ENCODE measurements around the gene ABI3BP. TPM values are rescaled to one million over a fixed set of nuclear protein-coding genes. Genes with fewer than 3 reads are reported as not detected.

ABI3BP gene
- total RNA-seq, 2 experiments from 2014 or later = not detected

DNA sequence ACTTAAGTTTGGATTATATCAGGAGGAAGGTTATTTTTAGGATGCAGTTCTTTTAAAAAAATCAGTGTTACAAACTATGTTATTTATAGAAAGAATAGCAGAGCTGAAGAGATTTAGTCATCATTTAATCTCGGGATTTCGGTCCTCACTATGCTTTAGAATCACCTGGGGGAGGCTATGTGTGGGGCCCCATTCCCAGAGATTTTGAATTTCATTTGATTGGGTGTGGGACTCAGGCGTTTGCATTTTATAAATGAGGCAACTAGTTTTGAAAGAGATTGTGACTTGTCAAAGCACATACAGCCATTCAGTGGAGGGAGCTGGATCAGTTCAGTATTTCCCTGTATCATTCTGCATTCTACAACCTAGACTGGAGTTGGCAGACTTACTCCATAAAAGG, 247.1 kb downstream of the ABI3BP start:
- H3K4me3 ChIP-seq (ENCODE audit: low read length) = no peak overlapping the region
- POLR2A ChIA-PET = no interaction called here
- H3K36me3 Mint-ChIP-seq (ENCODE audit: low read depth) = peaks cover 88% of the 10 kb centered on the region
- TF ChIP-seq, protein P1, sequence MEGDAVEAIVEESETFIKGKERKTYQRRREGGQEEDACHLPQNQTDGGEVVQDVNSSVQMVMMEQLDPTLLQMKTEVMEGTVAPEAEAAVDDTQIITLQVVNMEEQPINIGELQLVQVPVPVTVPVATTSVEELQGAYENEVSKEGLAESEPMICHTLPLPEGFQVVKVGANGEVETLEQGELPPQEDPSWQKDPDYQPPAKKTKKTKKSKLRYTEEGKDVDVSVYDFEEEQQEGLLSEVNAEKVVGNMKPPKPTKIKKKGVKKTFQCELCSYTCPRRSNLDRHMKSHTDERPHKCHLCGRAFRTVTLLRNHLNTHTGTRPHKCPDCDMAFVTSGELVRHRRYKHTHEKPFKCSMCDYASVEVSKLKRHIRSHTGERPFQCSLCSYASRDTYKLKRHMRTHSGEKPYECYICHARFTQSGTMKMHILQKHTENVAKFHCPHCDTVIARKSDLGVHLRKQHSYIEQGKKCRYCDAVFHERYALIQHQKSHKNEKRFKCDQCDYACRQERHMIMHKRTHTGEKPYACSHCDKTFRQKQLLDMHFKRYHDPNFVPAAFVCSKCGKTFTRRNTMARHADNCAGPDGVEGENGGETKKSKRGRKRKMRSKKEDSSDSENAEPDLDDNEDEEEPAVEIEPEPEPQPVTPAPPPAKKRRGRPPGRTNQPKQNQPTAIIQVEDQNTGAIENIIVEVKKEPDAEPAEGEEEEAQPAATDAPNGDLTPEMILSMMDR (IDR thresholded peaks at IDR 0.05) = no peak
- DNase-seq (no peak), ATAC-seq (ENCODE audit: poor library complexity) (no peak)
- H3K27ac Mint-ChIP-seq = no peak overlapping the region
- H3K4me1 Mint-ChIP-seq (ENCODE audit: low read depth) = no peaks in the 10 kb centered on the region
- no peaks in the 10 kb centered on the region for H3K4me1 ChIP-seq (ENCODE audit: insufficient read depth, low read length)
- intact Hi-C loops (cut with DNase I, micrococcal nuclease) = loop anchor here in 1 of 2 experiments (10.0 kb wide), 1 partner anchor 629 kb away; no protein-coding TSS in a partner anchor
- H3K27me3 Mint-ChIP-seq = no peaks in the 10 kb centered on the region
- CTCF ChIA-PET = no interaction called here
- H3K27me3 ChIP-seq (ENCODE audit: control insufficient read depth in 1 of 2, insufficient read depth in 2 of 2, low read length in 2 of 2) = no peaks in the 10 kb centered on the region
- H3K4me3 Mint-ChIP-seq = no peak overlapping the region
- no peak overlapping the region for H3K27ac ChIP-seq (ENCODE audit: low read depth in 1 of 2, low read length in 2 of 2)
- no peaks in the 10 kb centered on the region for H3K9me3 Mint-ChIP-seq
- no peaks in the 10 kb centered on the region for H3K9me3 ChIP-seq (ENCODE audit: control insufficient read depth in 1 of 2, insufficient read depth in 1 of 2, low read length in 2 of 2)
- H3K36me3 ChIP-seq (ENCODE audit: insufficient read depth, low read length) = peaks cover 76% of the 10 kb centered on the region

DNA sequence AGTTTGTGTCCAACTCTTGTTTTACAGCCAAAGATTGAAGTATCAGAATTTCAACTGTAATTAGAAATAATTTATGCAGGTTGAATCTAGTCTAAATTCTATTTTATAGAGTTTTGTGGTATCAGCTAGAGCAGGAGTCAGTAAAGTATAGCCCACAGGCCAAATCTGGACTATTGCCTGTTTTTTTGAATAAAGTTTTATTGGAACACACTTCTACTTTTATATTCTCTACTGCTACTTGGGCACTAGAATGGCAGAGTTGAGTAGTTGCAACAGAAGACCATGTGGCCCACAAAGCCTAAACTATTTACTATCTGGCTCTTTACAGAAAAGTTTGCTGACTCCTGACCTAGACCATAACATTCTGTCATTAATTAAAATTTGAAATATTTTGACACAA, 247.6 kb downstream of the ABI3BP start:
- Mint-ChIP-seq H3K36me3 (ENCODE audit: low read depth) (peaks cover 88% of the 10 kb centered on the region), H3K27me3 (no peaks in the 10 kb centered on the region), H3K27ac (no peak overlapping the region), H3K4me1 (ENCODE audit: low read depth) (no peaks in the 10 kb centered on the region), H3K4me3 (no peak overlapping the region), H3K9me3 (no peaks in the 10 kb centered on the region)
- no peak for ATAC-seq (ENCODE audit: poor library complexity)
- Histone ChIP-seq H3K36me3 (ENCODE audit: insufficient read depth, low read length) (peaks cover 81% of the 10 kb centered on the region), H3K27me3 (ENCODE audit: control insufficient read depth in 1 of 2, insufficient read depth in 2 of 2, low read length in 2 of 2) (no peaks in the 10 kb centered on the region), H3K9me3 (ENCODE audit: control insufficient read depth in 1 of 2, insufficient read depth in 1 of 2, low read length in 2 of 2) (no peaks in the 10 kb centered on the region), H3K4me3 (ENCODE audit: low read length) (no peak overlapping the region), H3K27ac (ENCODE audit: low read depth in 1 of 2, low read length in 2 of 2) (no peak overlapping the region), H3K4me1 (ENCODE audit: insufficient read depth, low read length) (no peaks in the 10 kb centered on the region)
- DNase-seq = no peak
- TF ChIP-seq, protein P1 (IDR thresholded peaks at IDR 0.05) = no peak
- intact Hi-C loops (cut with DNase I, micrococcal nuclease) = loop anchor here in 1 of 2 experiments (10.0 kb wide), 1 partner anchor 629 kb away; no protein-coding TSS in a partner anchor
- ChIA-PET POLR2A (no interaction called here), CTCF (no interaction called here)

DNA sequence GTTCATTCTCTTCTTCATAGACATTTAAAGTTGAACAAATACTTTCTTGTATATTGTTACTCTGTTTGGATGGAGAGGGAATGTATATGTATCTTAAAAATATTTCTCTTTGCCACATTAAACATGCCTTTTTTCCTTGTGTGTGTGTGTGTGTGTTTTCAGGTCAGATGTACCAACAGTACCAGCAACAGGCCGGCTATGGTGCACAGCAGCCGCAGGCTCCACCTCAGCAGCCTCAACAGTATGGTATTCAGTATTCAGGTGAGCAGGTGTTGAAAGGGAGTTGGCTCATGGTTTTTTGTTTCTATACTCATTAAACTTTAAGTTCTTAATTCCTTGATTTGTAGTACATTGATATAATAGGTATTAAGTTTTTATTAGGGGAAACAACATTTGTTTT, 248.6 kb downstream of the ABI3BP start:
- H3K36me3 Mint-ChIP-seq (ENCODE audit: low read depth) = peaks cover 92% of the 10 kb centered on the region
- intact Hi-C loops (cut with DNase I, micrococcal nuclease) = loop anchor here in 1 of 2 experiments (10.0 kb wide), 1 partner anchor 630 kb away; no protein-coding TSS in a partner anchor

More for the DNA sequence above, 248.6 kb downstream of the ABI3BP start:
- H3K9me3 ChIP-seq (ENCODE audit: control insufficient read depth in 1 of 2, insufficient read depth in 1 of 2, low read length in 2 of 2) = no peaks in the 10 kb centered on the region
- Mint-ChIP-seq H3K9me3 (no peaks in the 10 kb centered on the region), H3K4me3 (no peak overlapping the region), H3K27ac (no peak overlapping the region), H3K27me3 (no peaks in the 10 kb centered on the region), H3K4me1 (ENCODE audit: low read depth) (no peaks in the 10 kb centered on the region)
- TF ChIP-seq, protein P1 (IDR thresholded peaks at IDR 0.05) = no peak
- peaks cover 90% of the 10 kb centered on the region for H3K36me3 ChIP-seq (ENCODE audit: insufficient read depth, low read length)
- no peak for ATAC-seq (ENCODE audit: poor library complexity)
- no peak overlapping the region for H3K4me3 ChIP-seq (ENCODE audit: low read length)
- CTCF ChIA-PET = no interaction called here
- POLR2A ChIA-PET = no interaction called here
- H3K27ac ChIP-seq (ENCODE audit: low read depth in 1 of 2, low read length in 2 of 2) = no peak overlapping the region
- no peaks in the 10 kb centered on the region for H3K4me1 ChIP-seq (ENCODE audit: insufficient read depth, low read length)
- DNase-seq = no peak
- H3K27me3 ChIP-seq (ENCODE audit: control insufficient read depth in 1 of 2, insufficient read depth in 2 of 2, low read length in 2 of 2) = no peaks in the 10 kb centered on the region

Measured in CD4-positive, alpha-beta T cell (primary cell).